ENCODE data around the gene PICK1.
"Not testable (repeated sequence)": the region's sequence is repeated elsewhere in the genome, so short reads cannot be mapped to it uniquely, and the experiment has no call there.

The PICK1 gene

DNA sequence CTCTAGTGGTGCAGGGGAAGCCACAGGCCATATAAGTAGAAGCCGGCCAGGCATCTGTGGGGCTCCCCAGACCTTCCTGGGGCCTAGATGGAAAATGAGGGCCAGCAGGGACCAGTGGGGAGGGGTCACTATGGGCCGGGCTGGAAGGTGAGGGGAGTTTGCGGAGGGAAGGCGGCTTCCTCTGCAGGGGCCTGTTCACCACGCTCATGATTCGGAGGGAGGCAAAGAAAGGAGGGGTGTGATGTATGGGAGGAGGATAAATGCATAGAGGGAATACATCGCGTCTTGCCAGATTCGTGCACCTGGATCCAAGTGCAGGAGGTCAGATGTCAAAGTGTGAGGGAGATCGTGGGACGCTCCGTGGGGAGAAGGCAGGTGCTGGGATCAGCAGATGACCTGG, 19.9 kb downstream of the PICK1 start:
- no peak for DNase-seq

DNA sequence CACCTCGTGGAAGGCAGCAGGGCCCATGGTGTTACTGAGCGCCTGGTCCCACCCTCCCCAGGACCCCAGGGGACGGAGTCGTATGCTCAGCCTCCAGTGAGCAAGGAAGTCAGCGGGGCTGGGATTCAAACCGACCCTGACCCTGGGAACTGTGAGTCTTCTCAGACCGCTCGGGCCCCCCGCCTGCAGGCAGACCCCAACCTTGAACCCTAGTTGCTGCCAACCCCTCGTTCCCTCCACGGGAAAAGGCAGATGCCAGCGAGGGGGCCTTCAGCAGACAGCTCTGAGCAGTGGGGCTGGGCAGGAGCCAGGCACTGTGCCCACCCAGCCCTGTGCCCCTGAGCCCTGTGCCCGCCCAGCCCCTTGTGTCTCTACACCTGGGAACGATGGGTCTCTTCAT, 20.4 kb downstream of the PICK1 start:
- DNase-seq, result no peak

DNA sequence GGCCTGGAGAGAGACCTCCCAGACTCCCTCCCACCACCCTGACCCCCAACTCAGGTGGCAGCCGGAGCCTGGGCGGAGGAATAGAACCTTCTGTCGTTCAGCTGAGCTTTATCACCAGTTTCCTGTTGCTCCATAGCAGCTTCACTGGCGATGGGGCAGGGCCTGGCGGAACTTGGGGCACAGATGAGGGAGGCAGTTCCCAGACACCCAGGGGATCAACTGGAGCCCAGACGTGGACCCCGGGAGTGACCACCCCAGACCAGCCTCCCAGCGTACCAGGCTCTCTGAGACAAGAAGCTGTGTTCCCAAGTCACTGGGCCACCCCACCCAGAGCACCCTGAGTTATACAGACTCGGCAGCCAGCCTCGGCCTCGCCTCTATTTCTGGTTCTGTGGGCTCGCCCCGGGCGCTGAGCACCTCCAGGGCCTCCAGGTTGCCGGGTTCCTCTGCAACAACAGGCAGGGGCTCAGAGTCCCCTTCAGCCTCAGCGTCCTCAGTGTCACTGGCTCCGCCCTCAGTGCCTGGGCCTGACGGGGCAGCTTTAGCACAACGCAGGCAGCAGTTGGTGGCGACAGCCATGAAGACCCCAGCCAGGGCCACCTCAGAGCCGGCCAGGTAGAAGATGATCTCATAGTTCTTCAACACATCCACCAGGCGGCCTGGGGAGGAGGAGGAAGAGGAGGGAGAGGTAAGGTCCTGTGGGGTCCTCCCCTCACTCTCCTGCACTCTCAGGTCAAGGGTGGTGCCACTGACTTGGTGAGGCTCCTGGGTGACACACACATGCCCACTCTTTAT, 21.0 kb downstream of the PICK1 start:
- no peak for DNase-seq

DNA sequence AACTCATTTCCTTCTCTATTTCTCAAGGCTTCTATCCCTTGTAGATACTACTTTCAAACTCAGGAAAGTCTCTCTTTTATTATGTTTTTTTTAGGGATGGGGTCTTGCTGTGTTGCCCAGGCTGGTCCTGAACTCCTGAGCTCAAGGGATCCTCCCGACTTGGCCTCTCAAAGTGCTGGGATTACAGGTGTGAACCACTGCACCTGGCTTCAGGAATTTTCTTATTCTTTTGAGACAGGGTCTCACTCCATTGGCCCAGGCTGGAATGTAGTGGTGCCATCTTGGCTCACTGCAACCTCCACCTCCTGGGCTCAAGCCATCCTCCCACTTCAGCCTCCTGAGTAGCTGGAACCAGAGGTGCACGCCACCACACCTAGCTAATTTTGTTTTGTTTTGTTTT, 22.0 kb downstream of the PICK1 start:
- not testable (repeated sequence) for DNase-seq

DNA sequence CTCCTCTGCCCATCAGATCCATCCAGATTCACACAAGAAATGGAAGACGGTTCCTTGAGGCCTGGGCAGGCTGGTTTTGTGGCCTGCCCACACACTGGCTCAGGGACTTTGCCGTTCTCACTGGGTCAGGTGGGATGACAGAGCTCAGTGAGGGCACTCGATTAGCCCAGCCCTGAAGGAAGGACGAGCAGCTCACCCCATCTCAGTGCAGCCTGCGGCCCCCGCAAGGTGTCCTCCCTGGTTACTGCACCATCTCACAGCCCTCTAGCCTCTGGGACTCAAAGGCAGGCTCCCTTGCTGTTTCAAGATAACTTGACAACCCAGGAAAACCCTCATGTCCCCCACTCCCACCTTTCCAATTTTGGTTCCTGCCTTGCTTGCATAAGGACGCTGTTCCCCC, 22.6 kb downstream of the PICK1 start:
- no peak for DNase-seq

GRCh38 chr22:38080474-38080849, 23.3 kb downstream of the PICK1 start:
- DNase-seq, result no peak

DNA sequence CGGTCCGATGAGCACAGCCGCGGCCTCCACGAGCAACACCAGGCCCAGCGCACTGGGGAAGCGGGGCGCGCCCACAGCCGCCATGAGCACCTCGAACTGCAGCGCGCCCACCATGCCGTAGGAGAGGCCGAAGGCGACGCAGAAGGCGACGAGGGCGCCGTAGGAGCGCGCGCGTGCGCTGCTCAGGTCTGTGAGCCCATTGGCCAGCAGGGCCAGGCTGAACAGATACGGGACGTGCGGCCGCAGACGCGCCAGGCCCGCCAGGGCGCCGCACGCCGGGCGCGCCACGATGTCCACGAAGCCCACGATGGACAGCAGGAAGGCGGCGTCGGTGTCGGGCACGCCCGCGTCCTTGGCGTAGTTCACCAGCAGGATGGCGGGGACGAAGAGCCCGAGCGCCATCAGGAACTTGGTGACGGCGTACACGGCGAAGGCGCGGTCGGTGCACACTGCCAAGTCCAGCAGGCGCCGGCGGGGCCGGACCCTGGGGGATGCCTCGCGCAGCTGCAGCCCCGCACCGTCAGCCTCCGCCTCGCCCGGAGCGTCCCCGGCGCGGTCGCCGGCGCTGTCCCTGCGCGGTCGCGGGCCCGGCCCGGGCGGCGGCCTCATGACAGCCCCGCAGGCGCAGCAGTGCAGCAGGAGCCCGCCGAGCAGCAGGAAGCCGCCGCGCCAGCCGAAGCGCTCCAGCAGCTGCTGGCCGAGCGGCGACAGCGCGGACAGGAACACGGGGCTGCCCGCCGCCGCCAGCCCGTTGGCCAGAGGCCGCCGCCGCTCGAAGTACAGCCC, 23.8 kb downstream of the PICK1 start:
- peak; percentile 78 for DNase-seq

DNA sequence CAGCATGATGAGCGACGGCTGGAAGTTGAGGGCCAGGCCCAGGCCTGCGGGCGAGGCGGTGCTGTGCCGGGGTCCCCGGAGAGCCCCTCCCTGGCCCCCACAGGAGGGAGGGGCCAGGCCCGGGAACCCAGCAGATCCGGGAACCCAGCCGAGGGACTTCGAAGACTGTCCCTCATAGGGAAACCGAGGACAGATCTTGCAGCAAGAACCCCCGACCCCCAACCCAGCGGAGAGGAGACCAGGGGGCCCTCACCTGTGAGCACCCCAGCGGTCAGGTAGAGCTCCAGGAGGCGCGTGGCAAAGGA, 24.4 kb downstream of the PICK1 start:
- DNase-seq, result no peak

- no peak for DNase-seq
These were observed 25.0 kb downstream of the PICK1 start for GRCh38 chr22:38081941-38082828.

GRCh38 chr22:38082986-38083710, 25.9 kb downstream of the PICK1 start:
- no peak for DNase-seq

DNA sequence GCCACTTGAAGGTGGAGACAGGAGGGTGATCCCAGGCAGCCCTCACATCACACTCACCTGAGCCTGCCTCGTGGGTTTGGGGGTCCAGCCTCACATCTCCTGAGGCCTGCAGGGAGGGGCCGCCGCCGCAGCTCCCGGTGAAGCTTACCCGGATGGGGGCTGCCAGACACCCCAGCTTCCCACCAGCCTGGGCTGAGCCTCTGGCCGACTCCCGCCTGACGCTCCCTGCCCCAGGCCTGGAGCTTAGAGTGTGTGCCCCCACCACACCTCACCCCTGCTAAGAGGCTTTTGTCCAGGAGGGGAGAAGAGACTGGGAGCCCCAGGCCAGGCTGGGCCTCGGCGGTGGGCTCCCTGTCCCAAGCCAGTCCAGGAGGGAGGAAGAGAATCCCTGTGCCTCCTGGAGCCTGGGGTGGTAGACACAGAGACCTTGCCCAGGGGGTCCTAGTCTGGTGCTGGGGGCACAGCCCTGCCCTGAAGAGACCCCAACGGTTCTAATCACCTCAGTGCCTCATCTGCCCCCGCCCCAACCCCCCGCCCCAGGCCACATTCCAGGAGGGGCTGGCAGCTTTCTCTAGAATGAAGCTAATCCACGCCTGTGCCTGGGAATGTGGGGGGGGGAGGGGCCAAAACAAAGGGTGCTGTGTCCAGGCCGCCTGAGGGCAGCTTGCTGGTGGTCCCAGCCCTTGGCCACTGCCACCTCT, 26.9 kb downstream of the PICK1 start, which contains the start of gene SLC16A8:
TSS of gene SLC16A8 (minus strand) at position 254 of the 701 bp plus-strand sequence. CDS start 1,311 bp downstream, outside the sequence.
- DNase-seq, result peak; percentile 63

GRCh38 chr22:38085056-38085455, 27.9 kb downstream of the PICK1 start:
- no peak for DNase-seq

- DNase-seq, result no peak
These were observed 28.3 kb downstream of the PICK1 start for GRCh38 chr22:38085501-38085900.

- no peak for DNase-seq
These were observed 29.0 kb downstream of the PICK1 start for GRCh38 chr22:38086001-38086845.

DNA sequence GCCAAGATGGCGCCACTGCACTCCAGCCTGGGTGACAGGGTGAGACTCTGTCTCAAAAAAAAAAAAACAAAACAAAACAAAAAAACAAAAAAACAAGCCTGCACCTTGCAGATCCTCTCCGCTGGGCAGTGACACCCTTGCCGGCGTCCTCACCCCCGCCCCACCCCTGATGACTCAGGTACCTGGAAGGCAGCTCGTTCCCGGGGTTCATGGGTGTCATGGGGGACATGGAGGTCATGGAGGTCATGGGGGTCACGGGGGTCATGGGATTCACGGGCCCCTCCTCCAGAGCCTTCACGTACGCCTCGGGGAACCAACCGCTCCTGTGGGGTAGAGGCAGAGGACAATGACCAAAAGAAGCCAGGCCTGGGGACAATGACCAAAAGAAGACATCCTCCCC, 29.7 kb downstream of the PICK1 start:
- no peak for DNase-seq

GRCh38 chr22:38087855-38088254, 30.7 kb downstream of the PICK1 start:
- DNase-seq, result no peak

GRCh38 chr22:38088629-38089473, 31.6 kb downstream of the PICK1 start:
- no peak for DNase-seq

GRCh38 chr22:38089474-38089851, 32.3 kb downstream of the PICK1 start:
- DNase-seq, result no peak

DNA sequence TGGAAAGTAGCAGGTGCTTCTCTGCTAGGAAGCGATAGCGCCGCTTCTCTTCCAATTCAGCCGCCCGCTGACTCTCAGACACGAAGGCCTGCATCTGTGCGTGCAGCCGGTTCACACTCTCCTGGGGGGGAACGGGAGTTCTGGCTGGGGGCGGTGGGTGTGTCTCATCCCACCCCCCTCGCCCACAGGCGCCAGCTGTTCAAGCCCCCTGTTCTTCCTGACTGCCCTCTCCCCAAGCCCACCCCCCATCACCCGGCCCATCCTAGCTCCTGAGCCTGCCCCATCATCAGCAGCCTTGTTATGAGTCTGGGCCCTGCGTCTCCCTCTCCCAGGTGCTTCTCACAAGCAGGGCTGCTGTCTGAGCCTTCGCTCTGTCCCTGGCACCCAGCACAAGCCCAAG, 39.9 kb downstream of the PICK1 start:
- peak; percentile 45 for DNase-seq

Measured in eye (tissue), 1 donor.